Kidney (tissue), 14 donors: ENCODE measurements around the gene PROSER3. TPM values are rescaled to one million over a fixed set of nuclear protein-coding genes. Genes with fewer than 3 reads are reported as not detected.

Experiments
- DNase-seq, 5 donors: peaks; one replicate each; pipeline ENCODE4 v3.0.0-alpha.2; 2013 to 2020
- FAIRE-seq: peaks from 2 replicates; lab custom pipeline; 2012; peaks lifted over from hg19 to GRCh38; lab: Jason Lieb, UNC
- H3K27ac ChIP-seq, 2 donors: one replicate each; pipeline ENCODE4 v1.7.0; 2013; ENCODE audit warnings: low read depth in 2 of 2, low read length in 2 of 2, inconsistent platforms in 1 of 2
- H3K27me3 ChIP-seq: one replicate; pipeline ENCODE4 v1.7.1; 2013; ENCODE audit warnings: low read length, inconsistent platforms; ENCODE audit not compliant: control insufficient read depth, insufficient read depth
- H3K36me3 ChIP-seq, 3 donors: one replicate each; pipeline versions ENCODE4 v1.7.0 to v1.7.1; 2013; ENCODE audit warnings: low read length in 3 of 3, control low read depth in 1 of 3, inconsistent platforms in 1 of 3; ENCODE audit not compliant: insufficient read depth in 3 of 3, control insufficient read depth in 2 of 3
- H3K4me1 ChIP-seq, 3 donors: one replicate each; pipeline versions ENCODE4 v1.7.0 to v1.7.1; 2013; ENCODE audit warnings: low read length in 3 of 3, inconsistent platforms in 1 of 3, low read depth in 1 of 3; ENCODE audit not compliant: control insufficient read depth in 2 of 3, insufficient read depth in 2 of 3
- H3K4me3 ChIP-seq, 3 donors: one replicate each; pipeline versions ENCODE4 v1.7.0 to v1.8.1; 2013; ENCODE audit warnings: low read length in 3 of 3, control low read depth in 1 of 3, inconsistent platforms in 1 of 3
- H3K9ac ChIP-seq, 3 donors: one replicate each; pipeline versions ENCODE4 v1.7.0 to v1.7.1; 2013; ENCODE audit warnings: low read length in 3 of 3, control low read depth in 1 of 3, inconsistent platforms in 1 of 3
- H3K9me3 ChIP-seq, 3 donors: one replicate each; pipeline versions ENCODE4 v1.7.0 to v1.7.1; 2013; ENCODE audit warnings: low read length in 3 of 3, control low read depth in 1 of 3, inconsistent platforms in 1 of 3; ENCODE audit not compliant: control insufficient read depth in 2 of 3, insufficient read depth in 1 of 3
- CTCF ChIP-seq: IDR thresholded peaks from 3 replicates; pipeline ENCODE4 v1.5.1; 2012; ENCODE audit warnings: mild to moderate bottlenecking, moderate library complexity, borderline replicate concordance; ENCODE audit not compliant: insufficient read depth; ENCODE audit errors: extremely low read depth
- intact Hi-C: fragments of 100-400 bp; cut with DNase I; formaldehyde crosslinking; loops from one replicate; pipeline ENCODE4 v1.11.1; 2022
- polyA plus RNA-seq: library from polyadenylated mRNA; stranded (reverse); fragments of 350-450 nt; fragmentation: Illumina TruSeq; extraction: RNeasy Lipid Tissue Mini Kit (QIAGEN cat#74804); gene quantifications from one replicate; pipeline ENCODE4 v1.2.3, GENCODE V29; 2014; ENCODE audit warnings: low read depth, low replicate concordance; ENCODE audit not compliant: insufficient read depth
- total RNA-seq: library from RNA; stranded (reverse); fragmentation: NEBNext Ultra II Directional; extraction: Animal tissue kit (Norgen Biotek cat#: 25700); gene quantifications from one replicate; pipeline ENCODE4 v1.2.1, GENCODE V29; 2021
- donor health status: control.
- donor health status: control.
- donor health status: control.
- donor health status: control.
- donor health status: control.
- donor health status: DM: yes; HTN: yes; CAD: no.
- donor health status: Normal renal cell carcinoma (clear cell type).

Gene PROSER3
- total and polyA plus RNA-seq, 2 donors from 2014 or later = 2.8 to 34.9 TPM

DNA sequence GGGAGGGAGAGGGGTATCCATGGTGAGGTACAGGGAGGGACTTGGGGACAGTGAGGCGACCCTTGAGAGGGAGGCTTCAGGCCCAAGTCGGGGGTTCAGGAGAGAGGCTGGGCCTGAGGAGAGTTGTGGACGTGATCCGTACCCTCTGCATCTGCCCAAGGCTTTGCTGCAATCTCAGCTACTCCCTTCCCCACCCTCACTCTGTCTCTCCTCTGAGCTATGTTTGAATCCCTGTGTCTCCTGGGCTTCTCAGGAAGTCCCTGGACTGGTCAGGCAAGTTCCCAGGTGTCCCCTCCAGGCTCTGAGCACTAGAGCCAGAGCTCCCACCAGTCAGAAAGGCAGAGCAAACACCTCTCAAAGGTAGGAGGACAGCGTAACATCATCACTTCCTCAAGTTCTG is 7.8 kb upstream of the PROSER3 start:
- H3K27ac ChIP-seq = no peak overlapping the region
- H3K9me3 ChIP-seq = no peaks in the 10 kb centered on the region
- no peaks in the 10 kb centered on the region for H3K27me3 ChIP-seq
- intact Hi-C loops = no loop called here
- no peak for TF ChIP-seq CTCF
- FAIRE-seq (no peak), DNase-seq (no peak)
- H3K9ac ChIP-seq = no peak overlapping the region
- H3K4me1 ChIP-seq = peaks cover 2 to 13% (median 9%) of the 10 kb centered on the region in 3 donors
- H3K4me3 ChIP-seq = no peak overlapping the region
- H3K36me3 ChIP-seq = peaks cover 0 to 22% (median 10%) of the 10 kb centered on the region in 3 donors

DNA sequence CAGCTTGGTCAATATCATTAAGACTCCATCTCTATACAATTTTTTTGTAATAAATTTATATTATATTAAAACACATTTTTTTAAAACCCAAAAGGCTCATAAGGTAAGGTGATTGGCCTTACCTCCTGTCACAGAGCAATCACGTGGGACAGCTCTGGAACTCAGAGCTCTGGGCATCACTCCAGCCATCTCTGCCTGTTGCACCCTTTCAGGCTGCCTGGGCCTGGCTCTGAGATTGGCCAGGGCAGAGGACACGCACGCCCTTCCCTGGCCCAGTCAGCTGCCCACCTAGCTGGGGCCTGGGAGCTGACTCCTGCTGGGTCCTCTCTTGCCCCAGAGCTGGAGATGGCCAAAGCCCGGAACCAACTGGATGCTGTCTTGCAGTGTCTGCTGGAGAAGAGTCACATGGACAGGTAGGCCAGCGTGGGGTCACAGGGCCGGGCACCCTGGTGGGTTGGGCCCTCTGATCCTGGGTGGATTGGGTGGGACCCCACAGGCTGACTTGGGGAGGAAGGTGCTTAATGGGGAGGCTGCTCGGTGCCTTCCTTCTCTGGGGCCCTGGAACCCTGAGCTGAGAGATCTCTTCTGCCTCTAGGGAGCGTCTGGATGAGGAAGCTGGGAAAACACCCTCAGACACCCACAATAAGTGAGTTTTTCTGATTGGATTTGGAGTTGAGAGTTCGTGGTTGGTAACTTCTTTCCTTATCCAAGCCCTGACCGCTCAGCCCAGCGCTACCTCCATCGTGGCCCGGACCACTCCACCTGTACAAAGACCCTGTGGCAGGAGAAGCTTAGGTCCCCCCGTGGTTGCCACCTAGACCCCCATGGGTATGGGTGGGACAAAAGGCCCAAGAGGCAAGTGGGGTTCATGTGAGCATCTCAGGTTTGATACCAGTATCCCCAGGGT is 5.9 kb upstream of the PROSER3 start:
- H3K9ac ChIP-seq = no peak overlapping the region
- H3K27me3 ChIP-seq = no peaks in the 10 kb centered on the region
- H3K36me3 ChIP-seq = peaks cover 0 to 22% (median 10%) of the 10 kb centered on the region in 3 donors
- FAIRE-seq = no peak
- H3K27ac ChIP-seq = no peak overlapping the region
- H3K9me3 ChIP-seq = no peaks in the 10 kb centered on the region
- TF ChIP-seq CTCF = no peak
- no peak for DNase-seq
- peaks cover 2 to 12% (median 4%) of the 10 kb centered on the region in 3 donors for H3K4me1 ChIP-seq
- intact Hi-C loops = no loop called here
- no peak overlapping the region for H3K4me3 ChIP-seq

DNA sequence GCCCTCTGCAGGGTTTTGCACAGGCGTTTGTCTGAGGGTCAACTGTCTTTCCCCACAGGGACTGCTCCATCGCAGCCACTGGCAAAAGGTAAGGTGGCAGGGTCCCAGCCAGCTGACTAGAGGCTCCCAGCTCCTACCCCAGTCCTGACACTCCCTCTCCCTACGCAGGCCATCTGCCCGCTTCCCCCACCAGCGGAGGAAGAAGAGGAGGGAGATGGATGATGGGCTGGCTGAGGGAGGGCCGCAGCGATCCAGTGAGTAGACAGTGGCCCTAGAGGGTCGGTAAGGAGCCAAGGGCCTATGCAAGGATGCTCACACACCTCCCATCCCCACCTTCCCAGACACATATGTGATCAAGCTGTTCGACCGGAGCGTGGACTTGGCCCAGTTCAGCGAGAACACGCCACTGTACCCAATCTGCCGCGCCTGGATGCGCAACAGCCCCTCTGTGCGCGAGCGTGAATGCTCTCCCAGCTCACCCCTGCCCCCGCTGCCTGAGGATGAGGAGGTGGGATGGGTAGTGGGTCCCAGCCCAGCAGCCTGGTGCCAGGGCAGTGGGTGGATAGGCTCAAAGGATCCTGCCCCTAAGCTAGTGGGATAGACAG is 5.1 kb upstream of the PROSER3 start:
- DNase-seq = no peak
- intact Hi-C loops = no loop called here
- FAIRE-seq = no peak

More for the DNA sequence above, 5.1 kb upstream of the PROSER3 start:
- no peak overlapping the region for H3K27ac ChIP-seq
- peaks cover 0 to 22% (median 10%) of the 10 kb centered on the region in 3 donors for H3K36me3 ChIP-seq
- H3K4me1 ChIP-seq = peaks cover 2 to 15% (median 4%) of the 10 kb centered on the region in 3 donors
- H3K27me3 ChIP-seq = no peaks in the 10 kb centered on the region
- H3K9ac ChIP-seq = no peak overlapping the region
- no peak overlapping the region for H3K4me3 ChIP-seq
- no peaks in the 10 kb centered on the region for H3K9me3 ChIP-seq
- TF ChIP-seq CTCF = no peak
